Loucy (cell line): ENCODE data around the gene HOXB3.
A peak's percentile ranks its signal among the peaks of the same experiment; 100 is the strongest.

Source experiments
- H2AFZ ChIP-seq: fragments of 200-600 bp; sonication (generic); 2 replicates; pipeline ENCODE4 v1.6.0; 2016; ENCODE audit warnings: antibody characterized with exemption, mild to moderate bottlenecking, low read length, moderate library complexity
- H3F3A ChIP-seq: fragments of 200-600 bp; 2 replicates; pipeline ENCODE4 v1.6.0; 2016; ENCODE audit warnings: antibody characterized with exemption, low read depth, mild to moderate bottlenecking
- H3K27me3 ChIP-seq: fragments of 200-600 bp; sonication (generic); 2 replicates; pipeline ENCODE4 v1.6.1; 2014; ENCODE audit warnings: low read length, mild to moderate bottlenecking; ENCODE audit not compliant: insufficient read depth, poor library complexity, severe bottlenecking
- H3K36me3 ChIP-seq: fragments of 200-600 bp; sonication (generic); 2 replicates; pipeline ENCODE4 v1.6.1; 2016; ENCODE audit warnings: low read length; ENCODE audit not compliant: insufficient read depth
- H3K4me1 ChIP-seq: fragments of 200-600 bp; sonication (generic); 2 replicates; pipeline ENCODE4 v1.5.1; 2014; ENCODE audit warnings: low read length, mild to moderate bottlenecking; ENCODE audit not compliant: insufficient read depth, poor library complexity, severe bottlenecking
- H3K4me2 ChIP-seq: fragments of 200-600 bp; sonication (generic); 2 replicates; pipeline ENCODE4 v1.6.0; 2014; ENCODE audit warnings: antibody characterized with exemption, low read length, low read depth, mild to moderate bottlenecking; ENCODE audit not compliant: poor library complexity, severe bottlenecking
- H3K4me3 ChIP-seq: fragments of 200-600 bp; sonication (generic); 2 replicates; pipeline ENCODE4 v1.5.1; 2014; ENCODE audit warnings: low read length, mild to moderate bottlenecking, mixed read lengths; ENCODE audit not compliant: poor library complexity, severe bottlenecking
- H3K79me2 ChIP-seq: fragments of 200-600 bp; sonication (generic); 2 replicates; pipeline ENCODE4 v1.6.1; 2014; ENCODE audit warnings: low read length; ENCODE audit not compliant: insufficient read depth
- H3K9ac ChIP-seq: fragments of 200-600 bp; sonication (generic); 2 replicates; pipeline ENCODE4 v1.6.0; 2014; ENCODE audit warnings: mild to moderate bottlenecking, low read depth, low read length, moderate library complexity; ENCODE audit not compliant: poor library complexity, severe bottlenecking
- H3K9me2 ChIP-seq: fragments of 200-600 bp; sonication (generic); replicated peaks from 2 replicates; pipeline ENCODE4 v1.6.1; 2016; ENCODE audit warnings: low read depth, low read length, mixed read lengths
- H3K9me3 ChIP-seq: fragments of 200-600 bp; sonication (generic); 2 replicates; pipeline ENCODE4 v1.6.1; 2014; ENCODE audit warnings: mild to moderate bottlenecking, antibody characterized with exemption, low read length, low read depth; ENCODE audit not compliant: insufficient read depth
- H4K20me1 ChIP-seq: fragments of 200-600 bp; sonication (generic); 2 replicates; pipeline ENCODE4 v1.6.0; 2014; ENCODE audit warnings: antibody characterized with exemption, low read length, mild to moderate bottlenecking; ENCODE audit not compliant: insufficient read depth, poor library complexity, severe bottlenecking
- CTCF ChIP-seq: fragments of 200-600 bp; sonication (generic); conservative IDR thresholded peaks from 2 replicates; pipeline ENCODE4 v1.5.1; 2014; ENCODE audit warnings: mild to moderate bottlenecking, antibody characterized with exemption, low read length
- EZH2phosphoT487 ChIP-seq: fragments of 200-600 bp; IDR thresholded peaks from 2 replicates; pipeline ENCODE4 v1.6.1; 2018; ENCODE audit warnings: antibody characterized with exemption, mild to moderate bottlenecking, moderate library complexity, borderline replicate concordance

HOXB3 gene

GRCh38 chr17:48589060-48589830 is 796 bp downstream of the HOXB3 start:
- Histone ChIP-seq H3K4me1 (peaks cover 42% of the 10 kb centered on the region), H3K9me3 (no peaks in the 10 kb centered on the region), H3K9ac (peak overlapping the region; percentile 100), H2AFZ (no peak overlapping the region), H4K20me1 (peaks cover 87% of the 10 kb centered on the region), H3K9me2 (no peaks in the 10 kb centered on the region), H3K4me3 (peak overlapping the region; percentile 89), H3K36me3 (peaks cover 26% of the 10 kb centered on the region; the same call in 1 of the 2 replicates), H3K27me3 (peaks cover 41% of the 10 kb centered on the region), H3K79me2 (peaks cover 98% of the 10 kb centered on the region), H3F3A (peaks cover 5% of the 10 kb centered on the region; the same call in 1 of the 2 replicates), H3K4me2 (peak overlapping the region; percentile 98)
- TF ChIP-seq EZH2phosphoT487, result no peak
- TF ChIP-seq CTCF, result no peak

- no peak overlapping the region for H2AFZ ChIP-seq
- H3K9me2 ChIP-seq, result no peaks in the 10 kb centered on the region
- peak overlapping the region; percentile 89 for H3K4me3 ChIP-seq
- H3K4me2 ChIP-seq, result peak overlapping the region; percentile 98
- H3K79me2 ChIP-seq, result peaks cover 100% of the 10 kb centered on the region
- peaks cover 30% of the 10 kb centered on the region for H3K36me3 ChIP-seq
- H3K4me1 ChIP-seq, result peaks cover 49% of the 10 kb centered on the region
- H3K27me3 ChIP-seq, result peaks cover 41% of the 10 kb centered on the region
- no peak for TF ChIP-seq EZH2phosphoT487
- TF ChIP-seq CTCF, result no peak
- peak overlapping the region; percentile 100 for H3K9ac ChIP-seq
- peaks cover 94% of the 10 kb centered on the region for H4K20me1 ChIP-seq
- H3F3A ChIP-seq, result peaks cover 3% of the 10 kb centered on the region; the same call in 1 of the 2 replicates
- H3K9me3 ChIP-seq, result no peaks in the 10 kb centered on the region
Measured at GRCh38 chr17:48588528-48588927, 1.5 kb downstream of the HOXB3 start.

- H3K36me3 ChIP-seq, result peaks cover 35% of the 10 kb centered on the region
- peaks cover 100% of the 10 kb centered on the region for H3K79me2 ChIP-seq
- H3K4me3 ChIP-seq, result peak overlapping the region; percentile 89
- no peaks in the 10 kb centered on the region for H3K9me2 ChIP-seq
- TF ChIP-seq EZH2phosphoT487 (no peak), CTCF (no peak)
- H3K4me2 ChIP-seq, result peak overlapping the region; percentile 98
- H3F3A ChIP-seq, result no peaks in the 10 kb centered on the region
- no peaks in the 10 kb centered on the region for H3K9me3 ChIP-seq
- no peak overlapping the region for H2AFZ ChIP-seq
- peaks cover 54% of the 10 kb centered on the region for H3K4me1 ChIP-seq
- H3K9ac ChIP-seq, result peak overlapping the region; percentile 100
- H3K27me3 ChIP-seq, result peaks cover 43% of the 10 kb centered on the region
- H4K20me1 ChIP-seq, result peaks cover 94% of the 10 kb centered on the region
Measured at GRCh38 chr17:48588074-48588415, 2.0 kb downstream of the HOXB3 start.
